ENCODE results near the gene NEO1.

NEO1 gene

GRCh38 chr15:73023071-73023470, 29.2 kb upstream of the NEO1 start:
- TF ChIP-seq ESRRG (CRISPR knock-in tag; IDR thresholded peaks at IDR 0.05) = no peak
- TF ChIP-seq, protein P1, sequence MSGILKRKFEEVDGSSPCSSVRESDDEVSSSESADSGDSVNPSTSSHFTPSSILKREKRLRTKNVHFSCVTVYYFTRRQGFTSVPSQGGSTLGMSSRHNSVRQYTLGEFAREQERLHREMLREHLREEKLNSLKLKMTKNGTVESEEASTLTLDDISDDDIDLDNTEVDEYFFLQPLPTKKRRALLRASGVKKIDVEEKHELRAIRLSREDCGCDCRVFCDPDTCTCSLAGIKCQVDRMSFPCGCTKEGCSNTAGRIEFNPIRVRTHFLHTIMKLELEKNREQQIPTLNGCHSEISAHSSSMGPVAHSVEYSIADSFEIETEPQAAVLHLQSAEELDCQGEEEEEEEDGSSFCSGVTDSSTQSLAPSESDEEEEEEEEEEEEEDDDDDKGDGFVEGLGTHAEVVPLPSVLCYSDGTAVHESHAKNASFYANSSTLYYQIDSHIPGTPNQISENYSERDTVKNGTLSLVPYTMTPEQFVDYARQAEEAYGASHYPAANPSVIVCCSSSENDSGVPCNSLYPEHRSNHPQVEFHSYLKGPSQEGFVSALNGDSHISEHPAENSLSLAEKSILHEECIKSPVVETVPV (CRISPR knock-in tag; IDR thresholded peaks at IDR 0.05) = no peak
- no peak for TF ChIP-seq ZNF70 (CRISPR knock-in tag; IDR thresholded peaks at IDR 0.05)
- TF ChIP-seq BACH2 (CRISPR knock-in tag; IDR thresholded peaks at IDR 0.05; ENCODE audit: borderline replicate concordance) = no peak
- TF ChIP-seq, protein P2, sequence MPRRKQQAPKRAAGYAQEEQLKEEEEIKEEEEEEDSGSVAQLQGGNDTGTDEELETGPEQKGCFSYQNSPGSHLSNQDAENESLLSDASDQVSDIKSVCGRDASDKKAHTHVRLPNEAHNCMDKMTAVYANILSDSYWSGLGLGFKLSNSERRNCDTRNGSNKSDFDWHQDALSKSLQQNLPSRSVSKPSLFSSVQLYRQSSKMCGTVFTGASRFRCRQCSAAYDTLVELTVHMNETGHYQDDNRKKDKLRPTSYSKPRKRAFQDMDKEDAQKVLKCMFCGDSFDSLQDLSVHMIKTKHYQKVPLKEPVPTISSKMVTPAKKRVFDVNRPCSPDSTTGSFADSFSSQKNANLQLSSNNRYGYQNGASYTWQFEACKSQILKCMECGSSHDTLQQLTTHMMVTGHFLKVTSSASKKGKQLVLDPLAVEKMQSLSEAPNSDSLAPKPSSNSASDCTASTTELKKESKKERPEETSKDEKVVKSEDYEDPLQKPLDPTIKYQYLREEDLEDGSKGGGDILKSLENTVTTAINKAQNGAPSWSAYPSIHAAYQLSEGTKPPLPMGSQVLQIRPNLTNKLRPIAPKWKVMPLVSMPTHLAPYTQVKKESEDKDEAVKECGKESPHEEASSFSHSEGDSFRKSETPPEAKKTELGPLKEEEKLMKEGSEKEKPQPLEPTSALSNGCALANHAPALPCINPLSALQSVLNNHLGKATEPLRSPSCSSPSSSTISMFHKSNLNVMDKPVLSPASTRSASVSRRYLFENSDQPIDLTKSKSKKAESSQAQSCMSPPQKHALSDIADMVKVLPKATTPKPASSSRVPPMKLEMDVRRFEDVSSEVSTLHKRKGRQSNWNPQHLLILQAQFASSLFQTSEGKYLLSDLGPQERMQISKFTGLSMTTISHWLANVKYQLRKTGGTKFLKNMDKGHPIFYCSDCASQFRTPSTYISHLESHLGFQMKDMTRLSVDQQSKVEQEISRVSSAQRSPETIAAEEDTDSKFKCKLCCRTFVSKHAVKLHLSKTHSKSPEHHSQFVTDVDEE (CRISPR knock-in tag; IDR thresholded peaks at IDR 0.05) = no peak
- no peak for TF ChIP-seq ARNTL (CRISPR knock-in tag; IDR thresholded peaks at IDR 0.05; ENCODE audit: borderline replicate concordance, low read depth)
- TF ChIP-seq RARB (CRISPR knock-in tag; IDR thresholded peaks at IDR 0.05) = no peak
- ATAC-seq = no peak

GRCh38 chr15:73024168-73024567, 28.1 kb upstream of the NEO1 start:
- TF ChIP-seq ZFP3 (CRISPR knock-in tag; IDR thresholded peaks at IDR 0.05) = no peak
- TF ChIP-seq GLIS3 (CRISPR knock-in tag; IDR thresholded peaks at IDR 0.05) = no peak
- no peak for TF ChIP-seq TCF4 (CRISPR knock-in tag; IDR thresholded peaks at IDR 0.05; ENCODE audit: borderline replicate concordance)
- TF ChIP-seq, protein P2 (CRISPR knock-in tag; IDR thresholded peaks at IDR 0.05) = no peak
- no peak for TF ChIP-seq TOX (CRISPR knock-in tag; IDR thresholded peaks at IDR 0.05; ENCODE audit: borderline replicate concordance)
- TF ChIP-seq, protein P1 (CRISPR knock-in tag; IDR thresholded peaks at IDR 0.05) = no peak
- TF ChIP-seq, protein P3, sequence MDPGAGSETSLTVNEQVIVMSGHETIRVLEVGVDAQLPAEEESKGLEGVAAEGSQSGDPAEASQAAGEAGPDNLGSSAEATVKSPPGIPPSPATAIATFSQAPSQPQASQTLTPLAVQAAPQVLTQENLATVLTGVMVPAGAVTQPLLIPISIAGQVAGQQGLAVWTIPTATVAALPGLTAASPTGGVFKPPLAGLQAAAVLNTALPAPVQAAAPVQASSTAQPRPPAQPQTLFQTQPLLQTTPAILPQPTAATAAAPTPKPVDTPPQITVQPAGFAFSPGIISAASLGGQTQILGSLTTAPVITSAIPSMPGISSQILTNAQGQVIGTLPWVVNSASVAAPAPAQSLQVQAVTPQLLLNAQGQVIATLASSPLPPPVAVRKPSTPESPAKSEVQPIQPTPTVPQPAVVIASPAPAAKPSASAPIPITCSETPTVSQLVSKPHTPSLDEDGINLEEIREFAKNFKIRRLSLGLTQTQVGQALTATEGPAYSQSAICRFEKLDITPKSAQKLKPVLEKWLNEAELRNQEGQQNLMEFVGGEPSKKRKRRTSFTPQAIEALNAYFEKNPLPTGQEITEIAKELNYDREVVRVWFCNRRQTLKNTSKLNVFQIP (CRISPR knock-in tag; IDR thresholded peaks at IDR 0.05; ENCODE audit: borderline replicate concordance, low read depth) = no peak
- no peak for TF ChIP-seq ZNF565 (CRISPR knock-in tag; conservative IDR thresholded peaks at IDR 0.05; ENCODE audit: low read depth)
- ATAC-seq = no peak

DNA sequence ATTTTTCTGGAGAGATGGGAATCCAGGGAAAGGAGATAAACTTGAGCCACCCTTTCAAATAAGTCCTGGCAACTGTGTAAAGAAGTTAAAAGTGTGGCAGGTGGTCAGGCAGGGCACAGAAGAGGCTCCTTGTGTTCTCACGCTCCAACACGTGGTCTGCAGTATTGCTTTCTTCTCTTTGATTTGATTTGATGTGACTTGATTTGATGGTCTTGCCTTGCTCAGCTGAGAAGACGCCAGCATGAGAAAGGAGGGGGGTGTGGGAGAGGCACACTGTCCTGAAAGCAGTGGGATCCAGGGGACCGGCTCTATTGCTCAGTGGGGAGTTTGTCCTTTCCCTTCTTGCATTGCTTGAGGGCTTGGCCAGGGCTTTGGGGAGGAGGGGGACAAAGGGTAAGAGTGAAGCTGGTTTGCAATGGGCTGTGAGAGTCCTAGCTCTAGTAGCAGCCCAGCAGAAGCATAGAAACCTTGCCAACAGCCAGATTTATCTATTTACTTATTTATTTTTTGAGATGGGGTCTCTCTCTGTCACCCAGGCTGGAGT, 25.7 kb upstream of the NEO1 start:
- no peak for ATAC-seq
- TF ChIP-seq ISL1 (CRISPR knock-in tag; IDR thresholded peaks at IDR 0.05) = no peak
- no peak for TF ChIP-seq SNAI2 (CRISPR knock-in tag; IDR thresholded peaks at IDR 0.05)
- no peak for TF ChIP-seq GLIS3 (CRISPR knock-in tag; IDR thresholded peaks at IDR 0.05)
- no peak for TF ChIP-seq ESRRG (CRISPR knock-in tag; IDR thresholded peaks at IDR 0.05)
- no peak for TF ChIP-seq RARB (CRISPR knock-in tag; IDR thresholded peaks at IDR 0.05)
- no peak for TF ChIP-seq ZNF565 (CRISPR knock-in tag; conservative IDR thresholded peaks at IDR 0.05; ENCODE audit: low read depth)
- TF ChIP-seq BACH2 (CRISPR knock-in tag; IDR thresholded peaks at IDR 0.05; ENCODE audit: borderline replicate concordance) = no peak
- no peak for TF ChIP-seq ZC3H10 (CRISPR knock-in tag; IDR thresholded peaks at IDR 0.05)
- no peak for TF ChIP-seq OSR1 (CRISPR knock-in tag; IDR thresholded peaks at IDR 0.05)
- TF ChIP-seq PATZ1 (CRISPR knock-in tag; IDR thresholded peaks at IDR 0.05; ENCODE audit: borderline replicate concordance) = no peak
- TF ChIP-seq, protein P3 (CRISPR knock-in tag; IDR thresholded peaks at IDR 0.05; ENCODE audit: borderline replicate concordance, low read depth) = no peak
